Ecto neural progenitor cell (in vitro differentiated cells): ENCODE measurements around the gene TBXAS1.
"Not testable (repeated sequence)": the region's sequence is repeated elsewhere in the genome, so short reads cannot be mapped to it uniquely, and the experiment has no call there.

Experiments used
- DNase-seq: peaks from one replicate; pipeline ENCODE4 v3.0.0-alpha.2; 2018; ENCODE audit warnings: low spot score

Gene TBXAS1

DNA sequence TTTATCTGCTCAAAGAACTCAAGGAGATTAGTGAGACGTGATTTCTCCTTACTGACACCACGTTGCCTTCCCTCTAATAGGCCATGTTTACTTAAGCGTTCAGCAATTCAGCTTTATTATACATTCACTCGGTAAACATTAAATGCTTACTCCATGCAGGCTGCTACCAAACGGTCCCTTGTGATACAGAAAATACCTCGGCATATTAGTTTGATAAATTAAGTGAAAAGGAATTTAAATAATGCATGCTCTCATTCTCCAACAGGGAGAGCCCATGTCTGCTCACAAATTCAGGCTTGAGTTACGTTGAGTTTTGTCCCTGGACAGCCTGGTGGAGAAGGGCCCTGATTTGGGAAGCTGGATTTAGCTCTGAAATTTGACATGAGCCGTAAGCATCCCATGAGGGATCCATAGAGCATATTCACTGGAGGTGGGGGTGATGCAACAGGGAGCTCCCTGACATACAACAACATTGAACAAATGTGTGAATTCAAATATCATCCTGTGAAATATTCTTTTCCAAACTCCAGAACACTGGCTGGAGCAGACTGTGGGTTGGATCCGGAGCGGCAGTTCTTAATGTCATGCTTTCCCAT, 86.3 kb downstream of the TBXAS1 start:
- no peak for DNase-seq

DNA sequence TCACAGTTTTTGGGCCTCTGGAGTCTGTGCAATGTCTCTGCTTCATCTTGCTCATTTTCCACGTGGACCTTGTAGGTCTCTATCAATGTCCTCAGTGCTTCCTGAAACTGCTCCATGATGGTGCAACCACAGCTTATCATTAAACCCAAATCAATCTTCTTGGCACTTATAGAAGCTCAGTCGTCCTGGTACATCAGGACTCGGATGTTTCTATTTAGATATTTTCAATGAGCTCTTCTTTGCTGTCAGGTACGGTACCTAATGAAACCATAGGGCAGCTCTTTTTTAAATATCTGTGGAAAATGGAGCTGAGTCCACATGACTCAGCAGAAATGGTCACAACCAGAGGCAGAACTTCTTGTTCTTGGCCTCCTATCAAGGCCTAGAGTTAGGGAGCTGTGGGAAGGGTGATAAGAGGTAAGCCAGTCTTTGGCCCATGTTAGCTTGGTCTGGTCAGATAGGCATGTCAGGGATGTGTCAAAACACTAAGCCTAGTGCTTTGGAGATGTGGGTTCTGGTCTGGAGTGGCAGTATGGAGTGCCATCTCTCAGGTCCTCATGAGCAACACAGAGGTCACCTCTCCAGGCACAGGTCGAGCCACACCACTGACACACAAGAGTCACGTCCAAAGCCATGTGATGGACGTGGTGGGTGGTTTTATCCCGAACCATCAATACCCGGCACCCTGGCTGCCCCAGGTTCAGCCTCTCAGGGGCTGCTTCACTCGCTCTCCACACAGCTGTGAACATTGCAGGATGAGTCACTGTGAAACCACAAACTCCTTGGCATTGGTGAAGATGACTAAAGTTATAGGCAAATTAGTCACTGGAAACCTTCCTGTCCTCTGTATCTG, 87.0 kb downstream of the TBXAS1 start:
- DNase-seq: no peak

DNA sequence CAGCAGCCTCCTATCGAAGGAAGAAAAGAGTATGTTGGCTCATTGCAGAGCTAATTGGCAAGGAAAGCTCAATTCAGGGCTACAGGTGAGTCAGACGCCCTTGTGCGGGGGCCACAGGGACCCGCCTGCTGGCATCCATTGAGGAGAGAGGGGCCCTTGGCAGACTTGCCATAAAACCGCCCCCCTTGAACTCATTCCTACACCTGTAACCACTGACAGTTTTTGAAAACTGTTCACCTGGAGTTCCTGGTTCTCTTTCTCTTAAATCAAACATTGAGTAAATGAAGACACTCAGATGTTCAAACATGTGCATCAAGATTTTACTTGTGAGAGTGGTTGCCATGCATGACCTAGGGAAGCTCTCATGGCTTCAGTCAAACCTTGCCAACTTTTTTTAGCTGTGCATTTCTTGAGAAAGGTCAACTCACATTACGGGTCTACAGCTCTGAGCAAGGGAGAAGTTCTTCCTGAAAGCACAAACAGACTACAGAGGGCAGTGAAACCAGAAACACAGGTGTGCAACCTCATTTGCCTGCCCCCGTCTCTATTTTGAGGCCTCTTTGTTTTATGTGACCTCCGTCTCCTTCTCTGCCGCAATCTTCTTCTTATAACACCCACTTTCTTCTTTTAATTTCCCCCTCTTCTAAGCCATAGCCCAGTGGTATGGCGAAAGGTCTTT, 87.8 kb downstream of the TBXAS1 start:
- DNase-seq: no peak

DNA sequence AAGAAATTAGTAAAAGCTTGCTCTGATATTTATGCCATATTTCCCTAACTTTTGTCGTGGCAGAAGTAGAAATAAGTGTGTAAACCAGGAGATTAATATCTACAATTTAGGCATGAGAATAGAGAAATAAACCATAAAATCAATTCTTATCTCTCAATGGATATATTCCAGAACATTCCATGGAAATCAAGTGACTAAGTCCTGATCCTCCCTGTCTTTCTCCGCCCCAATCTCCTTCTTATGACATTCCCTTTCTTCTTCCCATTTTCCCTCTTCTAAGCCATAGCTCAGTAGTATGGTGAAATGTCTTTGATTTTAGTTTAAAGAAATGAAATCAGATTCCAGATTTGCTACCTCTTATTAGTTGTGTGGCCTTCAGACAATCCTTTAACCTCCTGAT, 88.8 kb downstream of the TBXAS1 start:
- no peak for DNase-seq

DNA sequence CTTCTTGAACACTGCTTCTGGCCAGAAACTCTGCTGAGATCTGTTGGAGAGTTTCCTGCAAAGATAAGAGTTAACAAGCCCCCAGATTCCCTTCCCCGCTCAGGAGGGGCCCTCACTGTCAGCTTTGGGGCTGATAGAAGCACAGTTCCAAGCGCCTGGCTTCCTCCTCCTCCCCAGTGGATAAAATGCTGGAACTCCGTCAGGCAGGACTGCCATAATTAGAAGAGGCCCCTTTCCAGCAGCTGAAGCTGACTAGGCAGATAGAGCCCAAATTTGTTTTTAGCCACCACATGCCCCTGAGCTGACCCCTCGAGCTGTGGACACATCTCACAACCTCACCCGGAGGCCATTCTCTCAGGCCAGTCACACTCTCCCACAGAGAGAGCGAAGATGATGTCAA, 89.4 kb downstream of the TBXAS1 start:
- no peak for DNase-seq

DNA sequence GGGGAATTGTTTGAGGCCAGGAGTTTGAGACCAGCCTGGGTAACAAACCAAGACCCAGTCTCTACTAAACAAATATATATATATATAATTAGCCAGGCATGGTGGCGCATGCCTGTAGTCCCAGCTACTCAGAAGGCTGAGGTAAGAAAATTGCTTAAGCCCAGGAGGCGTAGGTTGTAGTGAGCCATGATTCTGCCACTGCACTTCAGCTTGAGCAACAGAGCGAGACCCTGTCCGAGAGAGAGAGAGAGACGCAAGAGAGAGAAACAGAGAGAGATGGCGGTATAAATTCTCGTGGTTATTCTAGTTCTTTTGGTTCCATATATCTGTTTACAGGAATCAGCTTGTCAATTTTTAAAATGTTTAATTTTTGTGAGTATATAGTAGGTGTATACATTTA, 94.0 kb downstream of the TBXAS1 start:
- no peak for DNase-seq

DNA sequence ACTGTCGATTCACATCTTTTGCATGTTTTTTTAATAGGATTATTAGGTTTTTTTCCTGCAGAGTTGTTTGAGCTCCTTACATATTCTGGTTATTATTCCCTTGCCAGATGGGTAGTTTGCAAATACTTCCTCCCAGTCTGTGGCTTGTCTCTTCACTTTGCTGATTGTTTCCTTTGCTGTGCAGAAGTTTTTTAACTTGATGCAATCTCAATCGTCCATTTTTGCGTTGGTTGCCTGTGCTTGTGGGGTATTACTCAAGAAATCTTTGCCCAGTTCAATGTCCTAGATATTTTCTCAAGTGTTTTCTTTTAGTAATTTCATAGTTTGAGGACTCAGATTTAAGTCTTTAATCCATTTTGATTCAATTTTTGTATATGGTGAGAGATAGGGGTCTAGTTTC, 95.4 kb downstream of the TBXAS1 start:
- no peak for DNase-seq

DNA sequence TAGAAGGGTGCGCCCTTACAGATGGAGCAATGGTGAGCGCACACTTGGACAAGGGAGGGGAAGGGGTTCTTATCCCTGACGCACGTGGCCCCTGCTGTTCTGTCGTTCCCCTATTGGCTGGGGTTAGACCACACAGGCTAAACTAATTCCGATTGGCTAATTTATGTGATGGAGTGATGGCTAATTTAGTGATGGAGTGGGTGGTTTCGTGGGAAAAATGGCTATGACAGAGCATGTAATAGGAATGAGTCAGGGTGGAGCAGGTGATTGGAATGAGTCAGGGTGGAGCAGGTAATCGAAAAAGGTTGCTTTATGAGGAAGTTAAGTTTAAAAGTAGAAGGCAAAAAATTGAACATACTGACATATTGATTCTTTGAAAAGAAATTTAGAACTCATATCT, 100.2 kb downstream of the TBXAS1 start:
- not testable (repeated sequence) for DNase-seq

DNA sequence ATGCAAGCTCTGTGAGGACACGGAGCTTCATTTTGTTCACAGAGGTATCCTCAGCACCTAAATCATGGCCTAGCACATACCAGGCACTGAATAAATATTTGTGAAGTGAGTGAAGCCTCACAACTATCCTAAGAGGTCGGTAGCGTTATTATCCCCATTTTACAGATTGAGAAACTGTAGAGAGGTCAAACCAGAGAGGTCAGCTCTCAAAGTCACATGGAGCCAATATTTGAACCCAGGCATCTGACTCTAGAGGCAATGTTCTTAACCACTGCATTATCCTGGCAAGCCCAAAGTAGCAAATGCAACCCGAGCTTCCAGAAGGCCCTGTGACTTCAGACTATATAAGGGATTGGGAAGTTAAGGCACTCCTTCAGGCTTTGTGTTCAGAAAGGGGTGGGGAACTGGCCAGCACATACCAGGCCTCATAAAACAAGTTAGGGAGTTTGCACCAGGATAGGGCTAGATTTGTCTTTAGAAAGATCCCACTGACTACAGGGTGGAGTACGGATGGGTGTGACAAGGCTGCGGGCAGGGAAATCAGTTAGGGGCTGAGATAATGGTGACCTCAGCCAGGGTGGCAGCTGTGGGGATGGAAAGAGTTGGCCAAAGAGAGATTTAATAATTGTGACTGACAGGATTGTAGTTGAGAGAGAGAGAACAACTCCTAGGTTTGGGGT, 101.4 kb downstream of the TBXAS1 start:
- no peak for DNase-seq

DNA sequence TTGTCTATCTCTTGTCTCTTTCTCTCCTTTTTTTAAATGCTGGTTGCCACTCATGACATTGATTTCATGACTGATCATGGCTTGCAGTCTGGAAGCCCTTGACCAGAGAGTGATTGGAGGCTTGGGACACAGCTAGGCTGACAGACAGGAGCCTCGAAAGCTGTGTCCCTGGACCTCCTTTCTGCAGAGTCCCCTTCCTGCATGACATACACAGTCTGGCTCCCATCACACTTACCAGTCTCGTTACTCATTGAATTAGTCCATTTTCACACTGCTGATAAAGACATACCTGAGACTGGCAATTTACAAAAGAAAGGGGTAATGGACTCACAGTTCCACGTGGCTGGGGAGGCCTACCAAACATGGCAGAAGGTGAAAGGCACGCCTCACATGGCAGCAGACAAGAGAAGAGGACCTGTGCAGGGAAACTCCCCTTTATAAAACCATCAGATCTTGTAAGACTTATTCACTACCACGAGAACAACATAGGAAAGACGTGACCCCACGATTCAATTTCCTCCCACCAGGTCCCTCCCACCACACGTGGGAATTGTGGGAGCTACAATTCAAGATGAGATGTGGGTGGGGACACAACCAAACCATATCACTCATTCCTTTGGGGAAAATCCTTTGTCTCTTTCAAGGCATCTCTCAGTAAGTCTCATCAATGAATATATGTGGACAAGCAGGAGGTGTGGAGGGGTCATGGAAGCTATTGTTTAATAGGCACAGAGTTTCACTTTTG, 102.3 kb downstream of the TBXAS1 start:
- no peak for DNase-seq

DNA sequence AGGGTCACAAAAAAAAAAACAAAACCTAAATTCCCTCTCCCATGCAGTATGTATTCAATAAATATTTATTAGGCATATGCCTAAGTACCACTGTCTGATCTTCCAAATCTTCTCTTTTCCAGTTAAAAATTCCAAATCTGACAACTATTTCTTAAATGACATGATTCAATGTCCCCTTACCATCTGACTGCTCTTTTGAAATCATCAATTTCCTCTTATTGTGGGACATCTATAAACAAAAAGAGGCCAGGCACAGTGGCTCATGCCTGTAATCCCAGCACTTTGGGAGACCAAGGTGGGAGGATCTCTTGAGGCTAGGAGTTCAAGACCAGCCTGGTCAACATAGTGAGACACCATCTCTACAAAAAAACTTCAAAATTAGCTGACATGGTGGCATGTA, 103.5 kb downstream of the TBXAS1 start:
- no peak for DNase-seq

DNA sequence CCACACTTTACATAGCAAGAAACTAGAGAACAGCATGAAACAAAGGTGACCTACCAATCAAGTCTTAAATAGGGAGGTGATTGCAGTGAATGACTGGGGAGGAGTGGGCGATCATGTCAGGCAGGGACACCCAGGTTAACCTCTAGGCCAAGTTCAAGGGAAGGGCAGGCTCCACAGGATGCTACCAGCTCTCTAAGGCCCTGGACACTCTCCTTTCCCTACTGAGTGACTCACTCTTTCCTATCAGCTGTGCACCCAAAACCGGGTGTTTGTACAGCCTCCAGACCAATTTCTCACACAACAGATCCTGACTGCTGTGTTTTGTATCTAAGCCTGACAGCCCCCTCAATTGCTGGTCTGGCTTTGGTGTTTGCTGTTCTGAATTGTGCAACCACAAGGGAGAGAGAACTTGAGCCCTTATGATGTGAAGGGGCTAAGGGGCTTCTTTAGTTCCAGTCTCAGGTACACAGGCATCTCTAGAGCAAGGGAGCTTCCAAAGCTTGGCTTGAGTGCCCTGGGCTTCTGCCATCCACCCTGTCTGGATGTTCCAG, 107.8 kb downstream of the TBXAS1 start:
- no peak for DNase-seq

DNA sequence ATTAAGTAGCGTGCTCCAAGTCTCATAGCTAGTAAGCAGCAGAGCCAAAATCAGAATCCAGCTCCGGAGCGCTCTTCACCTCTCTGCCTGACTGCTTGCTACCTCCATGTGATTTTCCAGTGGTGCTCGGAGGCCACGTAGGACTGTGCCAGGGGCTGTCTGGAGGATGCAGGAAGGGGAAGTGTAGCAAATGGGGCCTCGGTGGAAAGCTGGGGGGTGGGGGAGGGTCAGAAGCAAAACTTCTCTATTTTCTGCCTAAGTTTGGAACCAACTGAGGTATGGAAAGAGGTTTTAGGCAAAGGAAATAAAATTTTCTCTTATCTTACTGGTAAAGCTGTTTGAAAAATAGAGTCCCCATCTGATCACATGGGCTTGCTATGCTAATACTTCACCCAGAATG, 108.7 kb downstream of the TBXAS1 start:
- no peak for DNase-seq

DNA sequence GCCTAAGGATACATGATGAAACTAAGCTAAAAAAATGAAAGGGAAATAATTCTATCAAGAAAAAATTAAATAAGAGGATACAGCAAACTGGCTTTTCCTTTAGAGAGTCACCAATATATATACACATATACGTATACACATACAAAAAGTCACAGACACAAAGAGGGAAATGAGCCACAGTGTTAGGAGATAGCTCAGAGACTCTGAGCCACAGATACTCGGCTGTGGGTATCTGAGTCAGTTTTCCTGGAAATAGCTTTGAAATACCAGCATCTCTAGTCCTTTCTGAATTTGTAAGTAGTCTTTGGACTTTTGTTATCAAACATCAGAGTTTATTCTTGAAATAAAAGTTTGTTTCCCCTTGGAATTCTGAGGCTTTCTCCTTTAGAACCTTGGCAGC, 111.8 kb downstream of the TBXAS1 start:
- DNase-seq: no peak

DNA sequence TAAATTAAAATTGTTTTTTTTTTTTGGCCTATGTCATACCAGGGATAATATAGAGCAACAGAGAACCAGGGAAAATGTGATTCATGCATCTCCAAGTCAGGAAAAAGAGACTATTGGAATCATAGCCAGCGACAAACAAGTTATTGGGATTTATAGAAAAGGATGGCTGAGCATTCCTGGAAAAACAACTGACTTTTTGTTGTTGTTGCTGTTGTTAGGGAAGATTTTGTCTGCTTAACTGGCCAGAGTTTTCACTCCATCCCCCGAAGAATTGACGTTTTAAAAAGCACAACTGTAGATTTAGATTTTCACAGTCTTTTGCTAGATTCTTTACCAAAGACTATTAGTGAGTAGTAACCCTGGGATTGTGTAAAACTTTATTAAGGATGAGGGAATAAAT, 112.4 kb downstream of the TBXAS1 start:
- DNase-seq: no peak

DNA sequence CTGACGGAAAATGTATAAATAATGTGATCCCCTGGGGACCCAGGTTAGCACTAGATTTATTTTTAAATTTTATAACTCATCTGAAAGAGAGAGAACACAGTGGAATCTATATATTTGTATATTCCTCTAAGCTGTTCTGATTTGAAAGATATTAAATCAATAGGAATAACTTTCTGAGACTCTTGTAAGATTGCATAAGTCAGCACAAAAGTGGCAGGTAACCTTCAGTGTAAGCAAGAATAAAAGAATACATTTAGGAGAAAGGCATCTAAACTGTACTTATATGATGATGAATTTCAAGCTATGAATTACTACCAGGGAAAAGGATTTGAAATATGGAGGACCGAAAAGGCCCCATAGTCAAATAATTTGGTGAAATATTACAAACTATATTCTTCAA, 112.8 kb downstream of the TBXAS1 start:
- DNase-seq: no peak

DNA sequence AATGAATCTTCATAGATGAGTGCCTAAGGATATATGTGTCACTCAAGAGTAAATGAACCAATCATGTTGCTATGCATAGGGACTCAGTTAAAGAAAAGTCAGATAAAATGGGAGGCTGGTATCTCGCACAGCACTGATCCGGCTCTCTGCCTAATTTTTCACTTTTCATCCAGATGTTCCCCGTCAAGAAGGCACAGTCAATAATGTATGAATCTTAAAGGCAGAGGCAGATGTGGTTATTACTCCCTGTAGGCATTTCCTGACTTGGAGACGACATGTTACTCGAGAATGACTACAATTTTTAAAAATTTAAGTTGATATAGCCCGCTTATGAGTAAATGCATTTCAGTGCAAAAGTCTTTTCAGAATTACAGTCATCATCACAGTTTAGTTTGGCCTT, 113.6 kb downstream of the TBXAS1 start:
- DNase-seq: no peak

DNA sequence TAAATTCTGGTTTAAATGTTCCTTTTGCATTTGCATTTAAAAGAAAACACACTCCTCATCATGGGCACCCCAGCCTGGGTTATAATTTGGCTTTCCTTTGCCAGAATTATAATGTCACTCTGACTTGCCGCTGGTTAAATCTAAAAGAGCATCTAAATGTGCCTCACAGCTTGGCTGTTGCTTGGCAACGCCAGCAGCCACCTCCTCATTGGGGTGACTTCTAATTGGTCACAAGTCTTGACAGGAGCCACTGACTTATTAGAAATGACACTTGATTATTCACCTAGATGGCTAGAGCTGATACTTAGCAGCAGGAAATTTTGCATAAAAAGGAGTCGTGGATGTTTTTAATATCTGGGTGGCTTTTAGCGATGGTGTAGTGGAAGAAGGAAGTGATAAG, 114.3 kb downstream of the TBXAS1 start:
- no peak for DNase-seq

DNA sequence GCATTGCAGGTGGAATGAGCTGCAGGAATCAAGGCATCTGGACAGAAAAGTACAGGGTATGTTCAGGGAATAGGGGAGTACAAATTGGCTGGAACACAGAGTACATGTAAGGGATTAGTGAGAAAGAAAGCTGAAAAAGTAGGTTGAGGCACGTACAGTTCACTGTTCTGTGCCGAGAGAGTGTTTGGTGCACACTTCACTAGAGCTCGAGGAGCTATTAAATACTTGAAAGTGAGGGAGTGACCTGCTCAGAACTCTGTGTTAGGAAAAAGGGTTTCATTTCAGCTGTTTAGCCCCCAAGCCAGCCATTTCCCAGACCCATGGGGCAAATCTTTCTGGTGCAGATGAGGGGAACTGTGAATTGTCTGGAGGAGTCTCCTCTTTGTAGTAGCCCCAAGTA, 115.2 kb downstream of the TBXAS1 start:
- DNase-seq: no peak

DNA sequence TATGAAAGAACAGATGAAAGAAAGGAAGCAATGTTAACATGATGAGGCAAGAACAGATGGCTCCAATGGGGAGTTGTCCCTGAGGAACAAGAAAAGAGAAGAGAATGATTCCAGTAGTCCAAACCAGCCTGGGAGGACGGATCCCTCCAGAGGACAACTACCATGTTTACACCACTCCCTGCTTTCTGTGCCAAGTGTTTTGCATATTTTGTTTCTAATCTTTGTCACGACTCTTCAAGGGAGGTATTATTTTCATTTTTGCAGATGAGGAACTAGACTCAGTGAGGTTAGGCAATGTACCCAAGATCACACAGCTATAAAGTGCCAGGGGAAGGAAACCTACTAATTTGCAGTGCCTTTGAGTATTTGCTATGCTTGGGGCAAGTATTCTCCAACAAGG, 117.5 kb downstream of the TBXAS1 start:
- no peak for DNase-seq

DNA sequence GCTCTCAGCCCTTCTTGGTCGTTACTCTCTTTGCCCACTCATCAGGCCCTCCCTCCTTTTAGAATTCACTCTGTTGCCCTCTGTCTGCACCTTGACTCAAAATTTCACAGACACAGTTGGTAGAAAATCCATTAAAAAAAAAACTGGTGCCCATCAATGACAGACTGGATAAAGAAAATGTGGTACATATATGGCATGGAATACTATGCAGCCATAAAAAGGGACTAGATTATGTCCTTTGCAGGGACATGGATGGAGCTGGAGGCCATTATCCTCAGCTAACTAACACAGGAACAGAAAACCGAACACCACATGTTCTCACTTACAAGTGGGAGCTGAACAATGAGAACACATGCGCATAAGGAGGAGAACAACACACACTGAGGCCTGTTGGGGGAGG, 118.0 kb downstream of the TBXAS1 start:
- no peak for DNase-seq

DNA sequence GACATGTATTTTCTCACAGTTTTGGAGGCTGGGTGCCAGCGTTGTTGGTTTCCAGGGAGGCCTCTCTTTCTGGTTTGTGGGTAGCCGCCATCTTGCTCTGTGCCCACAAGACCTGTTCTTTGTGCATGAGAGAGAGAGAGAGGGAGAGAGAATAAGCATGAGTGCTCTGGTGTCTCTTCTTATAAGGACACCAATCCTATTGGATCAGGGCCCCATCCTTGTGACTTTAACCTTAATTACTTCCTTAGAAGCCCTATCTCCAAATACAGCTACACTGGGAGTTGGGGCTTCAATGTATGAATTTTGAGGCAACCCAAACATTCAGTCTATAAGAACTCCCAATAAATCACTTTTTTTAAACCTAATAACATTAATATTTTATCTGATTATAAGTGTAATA, 119.1 kb downstream of the TBXAS1 start:
- no peak for DNase-seq
